ENCODE data around the gene SLCO2A1. TPM values are rescaled to one million over a fixed set of nuclear protein-coding genes. Genes with fewer than 3 reads are reported as not detected.

The SLCO2A1 gene
- total RNA-seq, 1 donor from 2014 or later: 2.5 TPM

DNA sequence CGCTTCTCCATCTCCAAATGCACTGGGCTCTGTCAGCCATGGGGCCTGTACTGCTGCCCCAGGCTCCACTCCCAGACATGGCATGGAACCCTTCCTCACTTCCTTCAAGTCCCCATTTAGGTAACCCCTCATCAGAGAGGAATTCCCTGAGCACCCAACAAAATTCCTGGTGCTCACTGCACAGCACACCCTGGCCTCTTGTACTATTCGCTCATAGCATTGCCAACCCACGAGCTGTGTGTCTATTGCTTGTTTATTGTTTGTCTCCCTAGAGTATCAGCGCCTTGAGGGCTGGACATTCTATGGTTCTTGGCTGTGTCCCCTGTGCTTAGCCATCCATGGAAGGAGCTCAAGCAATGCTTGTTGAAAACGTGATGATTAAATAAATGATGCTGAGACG, 46.1 kb upstream of the SLCO2A1 start:
- no peak for TF ChIP-seq CTCF (IDR thresholded peaks at IDR 0.05; ENCODE audit: insufficient read depth, low read length, poor library complexity, severe bottlenecking)
- Histone ChIP-seq H3K27me3 (ENCODE audit: control insufficient read depth, insufficient read depth, low read length) (no peaks in the 10 kb centered on the region), H3K4me3 (ENCODE audit: low read depth, low read length) (no peak overlapping the region), H3K36me3 (ENCODE audit: control insufficient read depth, insufficient read depth, low read length) (no peaks in the 10 kb centered on the region)
- DNase-seq (ENCODE audit: low read depth): no peak

- H3K36me3 ChIP-seq (ENCODE audit: control insufficient read depth, insufficient read depth, low read length): no peaks in the 10 kb centered on the region
These were observed 45.8 kb upstream of the SLCO2A1 start for GRCh38 chr3:134075568-134075825.

DNA sequence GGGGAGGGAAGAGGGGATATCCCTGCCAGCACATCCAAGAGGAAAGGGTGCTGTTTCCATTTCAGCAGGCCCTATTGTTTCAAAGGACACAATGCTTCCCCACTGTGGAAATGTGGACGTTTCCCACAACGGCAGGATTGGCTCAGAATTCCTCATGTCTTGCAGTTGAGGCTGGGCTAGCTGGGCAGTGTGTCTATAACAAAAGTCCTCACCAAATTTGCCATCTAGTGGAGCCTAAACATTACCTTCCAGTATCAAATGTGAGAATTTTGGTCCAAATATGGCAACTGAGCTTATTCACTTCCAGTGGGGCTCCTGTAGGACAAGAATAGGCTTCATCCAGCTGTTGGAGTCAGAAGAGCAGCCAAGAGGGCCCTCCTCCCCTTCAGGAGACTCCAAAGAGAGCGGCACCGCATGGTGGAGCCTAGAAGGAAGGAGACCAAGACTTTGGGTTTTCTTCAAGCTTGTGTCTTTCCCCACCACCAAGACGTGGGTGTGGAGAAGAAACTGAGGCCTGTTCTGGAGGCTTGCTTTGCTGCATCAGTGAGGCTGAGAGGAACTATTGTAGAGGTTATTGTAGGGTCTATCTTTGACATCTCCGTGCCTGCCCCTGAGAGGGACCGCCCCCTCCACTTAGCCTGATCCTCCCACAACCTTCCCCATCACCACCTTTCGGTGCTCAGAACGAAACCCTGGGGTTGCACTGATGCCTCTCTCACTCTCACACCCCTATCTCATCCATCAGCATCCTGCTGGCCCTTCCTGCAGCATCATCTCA, 45.3 kb upstream of the SLCO2A1 start:
- DNase-seq (ENCODE audit: low read depth): no peak
- no peak overlapping the region for H3K4me3 ChIP-seq (ENCODE audit: low read depth, low read length)
- no peaks in the 10 kb centered on the region for H3K27me3 ChIP-seq (ENCODE audit: control insufficient read depth, insufficient read depth, low read length)
- no peaks in the 10 kb centered on the region for H3K36me3 ChIP-seq (ENCODE audit: control insufficient read depth, insufficient read depth, low read length)
- no peak for TF ChIP-seq CTCF (IDR thresholded peaks at IDR 0.05; ENCODE audit: insufficient read depth, low read length, poor library complexity, severe bottlenecking)

More at GRCh38 chr3:134075568-134075825, 45.8 kb upstream of the SLCO2A1 start:
- Histone ChIP-seq H3K27me3 (ENCODE audit: control insufficient read depth, insufficient read depth, low read length) (no peaks in the 10 kb centered on the region), H3K4me3 (ENCODE audit: low read depth, low read length) (no peak overlapping the region)
- DNase-seq (ENCODE audit: low read depth): no peak
- no peak for TF ChIP-seq CTCF (IDR thresholded peaks at IDR 0.05; ENCODE audit: insufficient read depth, low read length, poor library complexity, severe bottlenecking)

GRCh38 chr3:134074001-134074789, 44.5 kb upstream of the SLCO2A1 start:
- H3K4me3 ChIP-seq (ENCODE audit: low read depth, low read length): no peak overlapping the region
- no peak for DNase-seq (ENCODE audit: low read depth)
- no peak for TF ChIP-seq CTCF (IDR thresholded peaks at IDR 0.05; ENCODE audit: insufficient read depth, low read length, poor library complexity, severe bottlenecking)
- no peaks in the 10 kb centered on the region for H3K36me3 ChIP-seq (ENCODE audit: control insufficient read depth, insufficient read depth, low read length)
- no peaks in the 10 kb centered on the region for H3K27me3 ChIP-seq (ENCODE audit: control insufficient read depth, insufficient read depth, low read length)

DNA sequence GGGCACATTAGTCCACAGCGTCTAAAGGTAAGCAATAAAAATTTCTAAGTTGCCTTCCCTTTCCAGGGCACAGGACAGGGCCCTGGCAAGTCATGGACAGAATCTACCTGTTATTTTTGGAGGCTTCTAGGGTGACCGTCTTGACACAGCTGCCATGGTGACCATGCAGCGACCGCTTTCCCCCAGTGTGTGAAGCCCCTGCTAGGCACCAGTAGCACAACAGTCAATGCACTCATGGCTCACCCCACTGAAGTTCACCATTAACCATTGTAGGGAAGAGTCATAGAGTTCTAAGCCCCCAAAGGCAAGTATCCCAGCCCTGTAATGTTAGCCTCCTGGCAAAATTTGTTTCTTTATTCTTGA, 43.8 kb upstream of the SLCO2A1 start:
- H3K27me3 ChIP-seq (ENCODE audit: control insufficient read depth, insufficient read depth, low read length): no peaks in the 10 kb centered on the region
- H3K36me3 ChIP-seq (ENCODE audit: control insufficient read depth, insufficient read depth, low read length): no peaks in the 10 kb centered on the region
- no peak for DNase-seq (ENCODE audit: low read depth)
- TF ChIP-seq CTCF (IDR thresholded peaks at IDR 0.05; ENCODE audit: insufficient read depth, low read length, poor library complexity, severe bottlenecking): no peak
- H3K4me3 ChIP-seq (ENCODE audit: low read depth, low read length): no peak overlapping the region

All from kidney epithelial cell (primary cell).